ENCODE results near the gene AP2S1.

DNA sequence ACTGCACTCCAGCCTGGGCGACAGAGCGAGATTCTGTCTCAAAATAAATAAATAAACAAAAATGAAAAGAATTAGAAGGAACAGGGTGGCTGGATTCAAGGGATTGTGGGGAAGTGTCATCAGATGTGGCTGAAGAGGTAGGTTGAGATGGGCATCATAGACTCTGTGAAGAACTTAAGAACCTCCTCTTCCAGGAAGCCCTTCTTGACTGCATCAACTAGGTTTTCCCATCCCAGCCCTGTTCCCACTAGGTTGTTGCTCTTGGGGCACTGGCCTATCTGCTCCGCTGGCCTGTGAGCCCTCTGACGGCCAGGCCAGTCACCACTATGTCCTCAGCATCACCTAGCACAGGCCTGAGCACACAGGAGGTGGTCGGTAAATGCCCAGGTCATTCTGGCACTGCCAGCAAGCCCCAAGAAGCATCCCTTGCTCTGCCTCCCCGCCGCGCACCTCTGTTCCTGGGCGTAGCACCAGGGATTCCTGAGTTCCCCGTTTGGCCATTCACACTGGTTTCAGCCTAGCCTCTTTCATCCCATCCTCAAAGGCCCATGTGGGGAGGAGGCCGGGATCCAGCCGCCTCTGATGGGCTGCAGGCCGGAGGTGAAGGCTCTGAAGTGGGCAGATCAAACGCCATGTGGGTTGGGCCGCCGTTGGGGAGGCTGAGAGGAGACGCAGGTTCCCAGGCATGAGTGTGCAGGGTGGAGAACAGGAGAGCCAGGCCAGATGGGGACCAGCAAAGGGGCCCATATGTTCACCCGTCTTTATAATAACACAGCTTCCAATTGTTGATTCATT, 34.6 kb downstream of the AP2S1 start:
- TF ChIP-seq, protein P1, sequence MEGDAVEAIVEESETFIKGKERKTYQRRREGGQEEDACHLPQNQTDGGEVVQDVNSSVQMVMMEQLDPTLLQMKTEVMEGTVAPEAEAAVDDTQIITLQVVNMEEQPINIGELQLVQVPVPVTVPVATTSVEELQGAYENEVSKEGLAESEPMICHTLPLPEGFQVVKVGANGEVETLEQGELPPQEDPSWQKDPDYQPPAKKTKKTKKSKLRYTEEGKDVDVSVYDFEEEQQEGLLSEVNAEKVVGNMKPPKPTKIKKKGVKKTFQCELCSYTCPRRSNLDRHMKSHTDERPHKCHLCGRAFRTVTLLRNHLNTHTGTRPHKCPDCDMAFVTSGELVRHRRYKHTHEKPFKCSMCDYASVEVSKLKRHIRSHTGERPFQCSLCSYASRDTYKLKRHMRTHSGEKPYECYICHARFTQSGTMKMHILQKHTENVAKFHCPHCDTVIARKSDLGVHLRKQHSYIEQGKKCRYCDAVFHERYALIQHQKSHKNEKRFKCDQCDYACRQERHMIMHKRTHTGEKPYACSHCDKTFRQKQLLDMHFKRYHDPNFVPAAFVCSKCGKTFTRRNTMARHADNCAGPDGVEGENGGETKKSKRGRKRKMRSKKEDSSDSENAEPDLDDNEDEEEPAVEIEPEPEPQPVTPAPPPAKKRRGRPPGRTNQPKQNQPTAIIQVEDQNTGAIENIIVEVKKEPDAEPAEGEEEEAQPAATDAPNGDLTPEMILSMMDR (IDR thresholded peaks at IDR 0.05), result no peak
- TF ChIP-seq EP300 (IDR thresholded peaks at IDR 0.05), result no peak
- TF ChIP-seq POLR2AphosphoS5 (IDR thresholded peaks at IDR 0.05), result no peak
- no peak for TF ChIP-seq POLR2A (IDR thresholded peaks at IDR 0.05; ENCODE audit: low read depth)

Measured in esophagus muscularis mucosa (tissue), 4 donors.